NCI-H345 (cell line): Measurements from ENCODE around the gene CCM2L.

ENCODE experiments used
- DNase-seq: peaks from one replicate; lab custom pipeline; 2025; lab: John Stamatoyannopoulos, UW

Gene CCM2L

DNA sequence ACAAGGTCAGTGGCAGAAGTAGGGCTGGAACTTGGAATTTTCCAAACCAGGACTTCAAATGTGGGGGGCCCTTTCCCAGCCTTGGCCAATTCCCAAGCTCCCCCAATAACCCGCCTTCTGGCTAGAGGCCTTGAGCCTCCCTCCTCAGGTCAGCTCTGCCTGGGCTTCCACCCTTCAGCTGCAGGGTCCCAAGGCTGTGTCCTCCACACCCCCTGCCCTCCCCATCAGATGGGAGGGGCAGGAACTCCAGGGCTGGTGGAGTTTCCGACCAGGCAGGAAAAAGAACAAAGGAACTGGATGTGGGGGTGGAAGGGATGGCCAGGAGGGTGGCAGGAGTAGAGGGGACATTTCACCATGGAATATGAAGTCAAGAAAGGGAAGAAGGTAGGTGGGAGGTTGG, at the start of gene CCM2L:
CCM2L (plus strand) TSS at position 338 of the 400 bp plus-strand sequence; CDS start at position 355, 17 bp downstream.
- DNase-seq = no peak

DNA sequence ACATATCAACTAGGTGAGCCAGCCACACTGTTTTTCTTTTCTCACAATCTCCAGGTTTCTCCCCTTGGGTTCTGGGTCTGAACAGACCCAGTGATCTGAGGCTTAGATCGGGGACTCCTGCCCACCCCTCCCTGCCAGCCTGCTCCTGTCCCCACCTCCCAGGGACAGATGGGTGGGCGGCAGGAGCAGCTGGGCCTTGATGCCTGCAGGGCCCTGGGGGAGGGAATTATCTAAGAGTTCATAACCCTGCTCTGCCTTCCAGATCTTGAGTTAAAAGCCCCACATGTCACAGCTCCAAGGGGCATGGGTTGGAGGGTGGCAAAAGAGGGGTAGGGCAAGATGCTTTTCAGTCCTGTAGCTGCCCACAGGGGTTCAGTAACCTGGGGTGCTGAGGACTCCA, 47.5 kb upstream of the CCM2L start:
- no peak for DNase-seq

DNA sequence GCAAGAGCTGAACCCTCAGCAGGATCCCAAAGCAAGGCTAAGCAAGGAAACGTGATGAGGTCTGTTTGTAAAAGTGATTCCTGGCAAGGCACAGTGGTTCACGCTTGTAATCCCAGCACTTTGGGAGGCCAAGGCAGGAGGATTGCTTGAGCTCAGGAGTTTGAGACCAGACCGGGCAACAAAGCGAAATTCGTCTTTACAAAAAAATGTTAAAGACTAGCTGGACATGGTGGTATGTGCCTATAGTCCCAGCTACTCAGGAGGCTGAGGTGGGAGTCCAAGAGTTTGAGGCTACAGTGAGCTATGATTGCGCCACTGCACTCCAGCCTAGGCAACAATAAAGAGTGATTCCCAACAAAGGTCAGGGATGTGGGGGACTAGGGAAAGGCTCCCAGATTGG, 46.3 kb upstream of the CCM2L start:
- DNase-seq = no peak

DNA sequence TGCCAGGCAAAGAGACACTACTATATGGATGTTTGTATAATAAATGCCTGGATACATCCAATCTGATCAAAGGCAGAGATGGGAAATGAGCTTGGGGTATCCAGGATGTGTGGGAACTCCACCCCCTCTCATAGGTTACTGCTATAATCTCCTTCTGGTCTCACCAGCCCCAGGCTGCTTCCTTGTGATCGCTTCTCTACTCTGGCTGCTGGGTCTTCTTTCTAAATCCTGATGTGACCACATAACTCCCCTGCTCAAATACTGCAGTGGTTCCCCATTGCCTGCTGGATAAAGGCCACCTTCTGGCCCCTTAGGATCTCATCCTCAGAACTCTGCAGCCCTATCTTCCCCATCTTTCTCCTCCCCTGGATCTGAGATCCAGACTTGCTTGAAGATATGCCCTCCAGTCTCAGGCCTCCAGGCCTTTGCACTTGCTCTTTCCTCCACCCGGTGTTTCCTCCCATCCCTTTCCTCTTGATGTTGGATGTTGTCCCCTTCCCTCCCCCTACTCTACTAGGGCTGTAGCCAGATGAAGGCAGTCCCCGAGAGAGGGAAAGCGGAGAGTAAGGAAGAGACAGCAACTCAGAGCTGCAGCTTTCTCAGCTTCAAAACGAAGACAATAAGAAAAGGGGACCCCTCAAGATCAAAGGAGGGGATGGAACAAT, 43.1 kb upstream of the CCM2L start:
- DNase-seq = no peak

DNA sequence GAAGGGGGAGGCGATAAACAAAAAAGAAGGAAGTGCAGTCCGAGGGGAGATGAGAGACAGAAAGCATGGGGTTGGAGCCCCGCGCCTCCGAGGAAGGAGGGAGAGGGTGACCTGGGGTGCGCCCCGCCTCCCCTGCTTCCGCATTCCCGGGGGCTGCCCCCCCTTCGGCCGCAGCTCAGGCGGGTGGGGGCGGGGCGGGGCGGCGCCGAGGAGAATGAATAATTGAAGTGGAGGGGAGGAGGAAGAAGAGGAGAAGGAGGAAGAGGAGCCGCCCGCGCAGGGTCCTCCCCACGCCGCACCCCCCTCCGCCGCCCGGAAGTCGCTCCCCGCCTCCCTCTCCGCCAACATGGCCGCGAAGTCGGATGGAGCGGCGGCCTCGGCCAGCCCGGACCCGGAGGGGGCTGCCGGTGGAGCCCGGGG, 42.4 kb upstream of the CCM2L start, which contains the start of gene XKR7:
XKR7 (plus strand) TSS at position 322 of the 420 bp plus-strand sequence; CDS start at position 347, 25 bp downstream.
- peak; percentile 79 for DNase-seq

DNA sequence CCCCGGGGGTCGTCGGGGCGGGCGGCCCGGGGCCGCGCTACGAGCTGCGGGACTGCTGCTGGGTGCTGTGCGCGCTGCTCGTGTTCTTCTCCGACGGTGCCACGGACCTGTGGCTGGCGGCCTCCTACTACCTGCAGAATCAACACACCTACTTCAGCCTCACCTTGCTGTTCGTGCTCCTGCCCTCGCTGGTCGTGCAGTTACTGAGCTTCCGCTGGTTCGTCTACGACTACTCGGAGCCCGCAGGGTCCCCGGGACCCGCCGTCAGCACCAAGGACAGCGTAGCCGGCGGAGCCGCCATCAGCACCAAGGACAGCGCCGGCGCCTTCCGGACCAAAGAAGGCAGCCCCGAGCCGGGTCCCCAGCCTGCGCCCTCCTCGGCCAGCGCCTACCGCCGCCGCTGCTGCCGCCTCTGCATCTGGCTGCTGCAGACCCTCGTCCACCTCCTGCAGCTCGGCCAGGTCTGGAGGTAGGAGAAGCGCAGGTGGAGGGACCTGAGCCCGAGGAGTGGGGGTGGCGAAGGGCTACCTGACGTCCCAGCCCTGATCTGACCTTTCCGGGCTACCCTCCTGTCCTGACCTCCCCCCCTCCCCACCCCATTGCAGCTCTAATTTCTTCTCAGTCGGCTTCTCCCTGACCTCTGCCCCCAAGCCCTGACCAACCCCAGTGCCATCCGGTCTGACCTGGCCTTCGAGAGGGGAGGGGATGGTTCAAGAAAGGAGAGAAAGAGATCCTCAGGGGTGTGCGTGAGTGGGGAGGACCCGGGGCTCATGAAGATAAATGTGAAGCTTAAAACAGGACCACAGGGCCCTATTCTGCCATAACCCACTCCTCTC, 41.7 kb upstream of the CCM2L start:
- peak; percentile 41 for DNase-seq

DNA sequence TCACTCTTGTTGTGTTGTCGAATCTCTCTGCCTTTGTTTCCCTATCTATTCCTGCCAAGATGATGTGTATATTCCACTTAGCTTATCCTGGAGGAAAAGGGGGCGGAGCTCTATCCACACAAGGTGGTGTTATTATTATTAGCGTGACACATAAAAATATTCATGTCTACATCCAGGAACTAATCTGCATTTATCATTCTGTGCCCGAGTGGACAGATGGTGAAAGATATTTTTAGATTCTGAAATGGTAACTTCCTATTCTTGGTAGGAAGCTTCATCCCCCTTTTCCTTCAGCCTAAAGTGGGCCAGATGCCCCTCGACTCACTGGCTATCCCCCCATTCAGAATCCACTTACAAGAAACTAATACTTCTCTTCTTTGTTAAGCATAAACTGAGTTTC, 40.2 kb upstream of the CCM2L start:
- DNase-seq = no peak

DNA sequence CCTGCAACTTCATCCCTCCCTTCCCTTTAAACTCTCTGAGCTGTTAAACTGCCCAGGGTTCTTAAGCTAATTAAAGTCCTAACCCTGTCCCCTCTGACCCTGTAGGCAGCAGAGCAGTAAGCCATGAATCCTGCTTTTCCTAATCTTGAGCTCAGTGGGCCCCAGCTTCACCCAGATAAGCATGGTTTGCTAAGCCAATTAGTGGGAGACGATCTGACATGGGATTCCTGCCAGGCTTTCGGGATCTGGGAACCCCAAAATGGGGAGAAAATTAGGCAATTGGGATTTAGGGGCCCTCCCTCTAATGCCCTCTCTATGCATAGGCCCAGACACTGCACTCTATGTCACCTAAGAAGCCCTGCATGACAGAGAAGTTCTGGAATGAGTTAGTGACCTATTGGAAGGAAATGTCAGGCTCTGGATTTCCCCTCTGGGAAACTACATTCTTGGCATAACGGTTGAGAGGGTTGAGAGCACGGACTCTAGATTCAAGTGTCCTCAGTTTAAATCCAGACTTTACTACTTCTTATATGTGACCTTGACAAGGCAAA, 37.7 kb upstream of the CCM2L start:
- no peak for DNase-seq

DNA sequence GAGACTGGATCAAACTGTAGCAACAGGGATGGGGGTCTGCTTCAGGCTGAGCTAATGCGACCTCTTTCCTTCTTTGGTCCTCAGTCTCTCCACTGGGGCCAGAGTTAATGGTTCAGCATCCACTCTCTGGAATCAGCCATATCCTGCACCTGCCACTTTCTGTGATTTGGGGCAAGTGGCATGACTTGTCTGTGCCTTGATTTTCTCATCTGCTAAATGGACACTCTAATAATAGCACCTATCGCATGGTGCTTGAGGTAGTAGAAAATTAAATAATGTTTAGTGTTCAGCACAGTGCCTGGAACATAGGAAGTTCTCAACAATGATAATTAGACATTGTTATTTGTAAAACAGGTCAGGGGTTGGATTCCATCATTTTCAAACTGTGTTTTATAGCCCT, 35.9 kb upstream of the CCM2L start:
- DNase-seq = no peak

DNA sequence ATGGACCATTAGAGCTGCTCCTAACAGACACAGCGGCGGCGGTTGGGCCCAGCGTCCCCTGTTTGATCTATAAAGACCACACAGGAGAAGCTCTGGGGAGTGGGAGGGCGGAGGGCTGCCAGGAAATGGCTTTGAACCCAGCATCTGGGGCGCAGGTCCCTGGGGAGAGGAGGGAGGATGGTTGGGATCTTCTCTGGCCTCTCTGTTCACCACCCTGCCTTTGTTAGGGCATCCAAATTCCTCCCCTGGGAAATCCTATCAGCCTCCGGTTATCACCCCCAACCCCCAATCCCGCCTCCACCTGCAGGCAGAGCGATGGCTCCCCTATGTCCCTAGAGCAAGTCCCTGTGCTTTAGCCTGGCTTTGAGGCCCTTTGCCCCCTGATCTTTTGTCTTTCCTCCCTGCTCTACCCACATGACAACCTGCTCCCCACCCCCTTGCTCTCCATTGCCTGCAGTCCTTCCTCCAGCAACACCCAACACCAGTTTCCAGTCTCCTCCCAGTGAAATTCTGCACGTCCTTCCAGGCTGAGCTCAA, 35.2 kb upstream of the CCM2L start:
- DNase-seq = no peak

DNA sequence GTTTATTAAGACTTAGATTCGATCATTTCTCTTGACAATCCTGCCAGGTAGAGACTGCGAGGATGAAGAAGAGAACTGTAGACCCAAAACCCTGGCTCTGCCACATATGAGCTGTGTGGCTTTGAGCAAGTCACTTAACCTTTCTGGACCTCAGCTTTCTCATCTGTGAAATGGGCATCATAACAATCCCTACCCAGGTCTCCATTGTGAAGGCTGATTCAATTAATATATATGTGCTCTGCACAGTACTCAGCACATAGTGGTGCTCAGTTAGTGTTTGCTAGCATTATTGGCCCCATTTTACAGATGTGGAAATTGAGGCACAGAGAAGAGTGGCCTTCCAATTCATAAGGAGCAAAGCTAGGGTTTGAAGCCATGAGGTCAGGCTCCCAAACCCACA, 34.4 kb upstream of the CCM2L start:
- no peak for DNase-seq

DNA sequence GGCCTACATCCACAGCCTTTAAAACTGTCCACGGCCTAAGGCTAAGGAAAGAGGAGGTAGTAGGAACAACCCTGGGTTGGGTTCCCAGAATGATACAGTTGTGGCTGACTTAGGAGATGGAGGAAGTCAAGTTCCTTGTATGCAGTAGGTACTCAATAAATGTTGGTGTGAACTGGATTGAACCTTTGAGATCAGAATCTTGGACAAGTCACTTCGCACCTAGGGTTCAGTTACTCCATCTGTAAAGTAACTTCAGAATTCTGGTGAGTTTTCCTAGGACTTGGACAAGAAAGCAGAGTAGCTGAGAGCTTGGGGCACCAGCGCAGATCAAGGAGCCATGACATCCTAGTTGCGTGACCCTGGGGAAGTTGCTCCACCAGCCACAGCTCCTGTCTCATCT, 33.2 kb upstream of the CCM2L start:
- DNase-seq = no peak

DNA sequence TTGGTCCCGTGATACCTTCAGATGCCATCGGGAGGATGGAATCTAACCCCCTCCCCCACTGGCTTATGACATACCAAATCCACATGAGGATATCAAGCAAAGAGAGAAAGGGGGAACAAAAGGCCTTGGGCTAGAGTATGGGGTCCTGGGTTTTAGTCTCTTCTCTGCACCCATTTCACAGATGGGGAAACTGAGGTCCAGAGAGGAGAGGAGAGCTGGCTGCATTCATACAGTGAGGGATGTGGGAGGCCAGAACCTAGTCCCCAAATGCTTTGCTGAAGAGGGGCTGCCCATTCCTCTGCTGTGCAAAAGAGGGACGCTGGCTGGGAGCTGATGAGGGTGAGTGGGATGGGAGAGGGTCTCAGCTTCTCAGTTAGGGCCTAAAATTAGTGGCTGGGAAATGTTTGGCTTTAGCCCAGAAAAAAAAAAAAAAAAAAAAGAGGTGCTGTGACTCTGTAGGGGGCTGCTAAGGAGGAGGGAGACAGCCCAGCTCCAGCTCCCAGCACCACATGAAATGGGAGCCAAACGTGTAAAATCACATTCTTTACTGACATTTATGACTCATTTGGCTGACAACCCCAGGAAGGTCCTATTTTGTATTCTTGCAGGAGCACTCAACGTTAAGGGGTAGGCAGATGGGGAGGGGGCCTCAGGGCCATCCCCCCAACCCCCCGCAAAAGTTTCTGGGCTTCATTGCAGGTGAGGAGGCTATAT, 30.4 kb upstream of the CCM2L start:
- no peak for DNase-seq

DNA sequence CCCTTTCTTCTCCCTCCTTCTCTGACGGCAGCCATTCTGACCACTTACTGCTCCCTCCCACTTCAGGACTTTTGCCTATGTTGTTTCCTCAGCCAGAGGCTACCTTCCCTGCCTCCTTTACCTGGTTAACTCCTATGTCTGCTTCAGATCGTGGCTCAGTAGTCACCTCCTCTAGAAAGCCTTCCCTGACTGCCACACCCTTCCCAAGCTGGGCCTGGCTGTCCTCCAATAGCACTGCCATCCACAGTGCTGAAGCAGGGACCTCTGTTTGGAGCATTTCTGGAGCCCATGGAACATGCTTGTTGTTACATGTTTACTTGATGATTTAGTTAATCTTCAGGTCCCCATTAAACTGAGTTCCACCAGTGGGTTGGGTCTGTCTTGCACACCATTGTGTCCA, 28.5 kb upstream of the CCM2L start:
- DNase-seq = no peak

DNA sequence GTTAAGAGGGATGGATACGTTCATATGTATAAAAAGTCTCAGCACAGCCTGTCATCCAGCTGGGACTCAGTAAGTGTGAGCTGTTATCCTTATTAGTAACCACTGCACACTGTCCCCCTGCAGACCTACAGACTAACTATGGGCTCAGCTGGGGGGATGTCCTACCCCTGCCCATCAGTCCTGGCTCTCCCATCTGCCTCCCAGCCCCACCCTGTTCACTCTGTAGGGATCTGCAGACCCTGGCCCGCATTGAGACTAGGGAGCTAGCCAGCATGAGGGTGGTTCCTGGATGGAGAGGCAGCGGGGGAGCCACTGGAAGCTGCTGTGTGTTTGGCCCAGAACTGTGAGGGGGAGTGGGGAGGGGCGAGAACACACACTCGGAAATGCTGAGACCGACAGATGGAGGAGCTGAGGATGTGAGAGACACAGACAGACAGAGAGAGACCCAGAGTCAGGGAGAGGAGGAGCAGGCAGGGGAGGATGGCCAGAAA, 25.2 kb upstream of the CCM2L start:
- no peak for DNase-seq

DNA sequence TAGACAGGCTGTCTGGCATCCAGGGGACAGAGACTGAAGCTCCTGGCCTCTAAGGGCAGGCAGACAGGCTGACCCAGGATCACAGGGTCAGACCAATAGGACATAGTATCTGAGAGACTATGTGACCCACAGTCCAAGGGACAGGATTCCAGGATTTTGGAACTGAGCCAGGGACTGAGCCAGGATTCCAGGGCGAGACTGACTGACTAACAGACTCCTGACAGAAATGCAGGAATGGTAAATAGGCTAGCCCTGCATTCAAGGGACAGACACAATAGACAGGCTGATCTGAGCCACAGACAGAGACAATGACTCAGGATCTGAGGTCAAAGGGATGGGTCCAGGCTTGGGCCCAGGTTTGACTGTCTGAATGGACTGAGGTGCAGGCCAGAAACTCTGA, 22.5 kb upstream of the CCM2L start:
- no peak for DNase-seq

DNA sequence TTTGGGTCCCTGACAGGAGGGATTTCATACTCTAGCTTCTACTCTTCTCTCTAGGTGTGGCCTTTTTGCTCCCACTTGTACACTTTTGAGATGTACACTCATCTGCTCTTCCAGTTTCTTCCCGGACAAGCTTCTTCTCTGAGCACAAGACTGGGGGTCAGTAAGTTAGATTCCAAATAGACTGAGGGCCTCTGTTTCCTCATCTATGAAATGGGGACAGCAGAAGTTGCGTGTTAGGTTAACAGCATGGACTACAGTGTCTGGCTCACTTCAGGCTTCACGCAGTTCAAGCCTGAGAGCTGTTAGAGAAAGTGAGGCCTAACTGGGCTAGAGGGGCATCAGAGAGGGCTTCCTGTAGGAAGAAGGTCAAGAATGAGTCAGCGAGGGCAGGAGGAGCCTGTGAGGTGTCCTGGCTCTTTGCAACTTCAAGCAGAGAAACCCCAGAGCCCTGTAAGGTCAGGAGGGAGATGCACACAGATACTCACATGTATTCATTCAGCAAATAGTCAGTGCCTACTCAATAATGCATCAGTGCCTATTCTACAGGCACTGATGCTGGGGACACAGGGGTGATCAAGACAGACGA, 21.7 kb upstream of the CCM2L start:
- DNase-seq = no peak

DNA sequence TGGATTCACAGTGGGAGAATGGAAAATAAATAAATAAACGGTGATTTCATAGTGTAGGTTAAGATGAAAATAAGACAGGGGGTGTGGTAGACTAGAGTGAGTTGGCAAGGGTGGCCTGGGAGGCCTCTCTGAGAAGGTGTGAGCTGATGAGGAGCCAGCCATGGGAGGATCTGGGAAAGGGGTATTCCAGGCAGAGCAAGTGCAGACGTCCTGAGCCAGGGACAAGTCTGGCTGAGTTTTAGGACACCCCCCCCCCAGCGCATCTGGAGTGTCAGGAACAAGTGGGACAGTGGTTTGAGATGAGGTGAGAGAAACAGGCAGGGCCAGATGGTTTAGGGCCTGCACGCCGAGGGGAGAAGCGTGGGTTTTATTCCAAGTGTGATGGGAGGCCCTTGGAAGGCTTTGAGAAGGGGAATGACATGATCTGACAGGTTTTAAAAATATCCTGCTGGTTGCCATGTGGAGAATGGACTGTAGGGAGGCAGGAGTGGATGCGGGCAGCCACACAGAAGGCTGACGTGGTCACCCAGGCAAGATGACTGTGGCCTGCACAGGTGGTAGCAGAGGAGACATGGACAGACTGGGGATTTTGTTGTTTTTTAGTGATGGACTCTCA, 21.1 kb upstream of the CCM2L start:
- no peak for DNase-seq

DNA sequence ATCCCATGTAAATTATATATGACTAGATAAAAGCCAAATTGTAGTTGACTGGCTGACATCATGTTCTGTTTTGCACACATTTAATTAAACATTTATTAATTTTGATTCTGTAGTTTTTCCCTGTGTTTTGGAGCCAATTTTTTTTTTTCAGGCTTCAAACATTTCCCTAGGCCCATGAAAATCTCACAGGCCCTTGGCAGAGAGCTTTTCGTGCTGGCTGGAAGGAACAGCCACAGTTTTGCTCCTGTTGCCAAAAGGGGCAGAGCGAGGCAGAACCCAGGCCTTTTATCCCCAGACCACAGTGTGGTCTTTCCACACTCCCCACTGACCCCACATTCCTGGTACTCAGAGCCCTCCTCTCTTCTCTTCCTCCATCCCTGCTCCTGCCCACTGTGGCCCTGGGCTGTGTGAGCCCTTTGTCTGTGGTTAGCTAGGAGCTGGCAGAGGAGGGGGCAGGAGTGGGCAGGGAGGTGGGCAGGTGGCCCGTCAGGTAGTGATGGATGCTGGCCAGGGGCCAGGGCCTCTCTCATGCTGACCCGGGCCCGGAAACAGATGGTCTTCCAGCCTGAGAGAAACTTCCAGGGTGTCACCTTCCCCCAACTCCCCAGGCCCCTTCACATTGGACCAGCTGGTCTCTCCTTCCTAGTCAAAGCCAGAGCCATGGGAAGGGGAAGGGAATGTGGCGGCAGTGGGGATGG, 19.4 kb upstream of the CCM2L start:
- DNase-seq = no peak

DNA sequence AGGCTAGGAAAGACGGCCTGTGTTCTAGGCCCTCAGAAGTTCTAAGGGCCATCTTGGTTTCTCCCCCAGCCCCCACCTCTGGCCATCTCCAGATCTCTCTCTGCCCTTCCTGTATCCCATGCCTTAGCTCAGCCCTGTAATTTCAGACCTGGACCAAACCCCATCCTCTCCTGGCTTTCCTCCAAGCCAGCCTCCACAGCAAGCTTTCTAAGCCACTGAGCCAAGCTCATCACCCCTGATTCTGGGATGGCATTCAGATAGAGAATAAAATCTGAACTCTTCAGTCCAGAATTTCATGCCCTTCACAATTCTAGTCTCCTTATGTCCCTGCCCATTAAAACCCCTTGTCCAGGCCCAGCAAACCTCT, 18.9 kb upstream of the CCM2L start:
- DNase-seq = no peak

DNA sequence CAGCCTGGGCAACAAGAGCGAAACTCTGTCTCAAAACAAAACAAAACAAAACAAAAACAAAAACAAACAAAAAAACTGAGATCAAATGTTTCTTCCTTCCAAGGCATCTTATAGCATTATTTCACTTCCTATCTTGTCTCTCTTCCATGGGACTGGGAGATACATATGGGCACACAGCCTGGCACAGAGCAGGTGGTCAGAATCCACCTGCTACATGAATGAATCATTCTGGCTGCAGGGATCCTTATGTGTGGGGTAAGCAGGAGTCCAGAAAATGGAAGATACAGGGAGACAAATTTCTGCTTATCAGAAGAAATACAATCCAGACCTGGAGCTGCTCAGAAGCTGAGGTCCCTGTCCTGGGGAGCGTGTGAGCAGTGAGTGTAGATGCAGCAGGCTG, 18.2 kb upstream of the CCM2L start:
- DNase-seq = no peak
